Measurements from ENCODE around the gene TRIM45. TPM values are rescaled to one million over a fixed set of nuclear protein-coding genes. Genes with fewer than 3 reads are reported as not detected.
"Not testable (repeated sequence)": the region's sequence is repeated elsewhere in the genome, so short reads cannot be mapped to it uniquely, and the experiment has no call there.

TRIM45 gene
- total RNA-seq, 1 experiment from 2014 or later: 14.8 TPM

DNA sequence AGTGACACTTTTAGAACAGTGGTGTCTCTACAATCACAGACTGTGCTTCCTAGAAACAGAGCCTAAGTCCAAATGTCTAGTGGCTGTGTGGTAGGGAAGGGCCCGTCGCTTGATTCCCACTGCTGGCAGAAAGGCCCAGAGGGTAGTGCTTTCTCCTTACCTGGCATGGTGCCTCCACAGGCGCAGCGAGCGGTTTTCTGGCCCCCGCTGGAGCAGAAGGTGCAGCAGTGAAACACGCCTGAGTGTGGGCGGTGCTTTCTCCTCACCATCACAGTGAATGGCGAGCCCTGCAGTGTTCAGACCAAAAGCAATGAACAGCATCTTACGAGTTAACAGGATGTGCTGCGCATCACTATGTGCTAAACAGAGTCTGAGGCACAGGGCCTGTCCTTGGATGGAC is 8.3 kb downstream of the TRIM45 start:
- no peak for DNase-seq (ENCODE audit: low read depth, low spot score)
- in situ Hi-C loops (cut with HindIII; ENCODE audit: low pct_unique_long_range_greater_than_20kb, low sequenced_read_pairs): no loop called here

DNA sequence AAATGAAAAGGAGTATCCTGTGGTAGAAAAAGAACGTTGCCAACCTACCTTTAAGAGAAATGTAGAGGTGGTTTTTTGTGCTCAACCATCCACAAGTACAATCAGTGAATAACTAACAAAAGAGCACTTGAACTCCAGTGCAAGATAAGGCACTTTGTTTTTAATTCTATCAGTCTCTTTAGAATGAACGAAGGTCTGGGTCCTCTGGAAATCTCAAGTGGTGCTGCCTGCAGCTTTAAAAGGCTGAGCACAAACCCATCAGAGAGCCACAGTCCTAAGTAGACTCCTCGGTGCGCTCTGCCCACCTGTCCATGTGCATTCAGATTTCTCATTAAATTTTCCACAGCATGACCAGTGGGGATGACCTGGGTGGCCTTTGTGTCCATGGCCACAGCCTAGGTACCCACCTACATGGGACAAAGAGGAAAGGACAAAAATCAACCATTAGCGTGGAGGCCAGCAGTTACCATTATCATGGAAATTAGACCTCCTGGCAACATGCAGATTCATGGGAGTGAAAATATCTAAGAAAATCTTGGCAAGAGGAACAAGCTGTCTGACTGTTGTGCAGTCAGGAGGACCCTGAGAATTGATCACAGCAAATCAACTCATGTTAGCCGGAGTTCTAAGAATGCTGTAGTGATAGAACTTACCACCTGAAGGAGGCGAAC is 9.4 kb downstream of the TRIM45 start:
- in situ Hi-C loops (cut with HindIII; ENCODE audit: low pct_unique_long_range_greater_than_20kb, low sequenced_read_pairs): no loop called here
- no peak for DNase-seq (ENCODE audit: low read depth, low spot score)

DNA sequence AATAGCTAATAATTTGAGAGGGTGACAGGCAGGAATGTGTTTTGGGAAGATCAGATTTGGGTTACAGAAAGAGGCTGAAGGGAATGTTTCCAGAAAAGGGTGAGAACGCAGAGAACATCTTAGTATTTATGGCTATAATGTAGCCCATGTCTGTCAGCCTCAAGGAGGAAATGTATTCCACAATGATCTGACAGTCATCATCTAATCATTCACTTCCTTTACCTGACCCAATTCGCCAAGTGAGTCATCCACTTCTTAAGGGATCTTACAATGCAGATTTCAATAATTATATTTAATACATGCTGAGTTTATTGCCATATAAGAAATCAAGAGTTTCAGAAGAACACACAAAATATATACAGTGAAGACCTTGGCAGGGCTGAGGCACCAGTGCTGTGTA is 10.8 kb downstream of the TRIM45 start:
- no peak for DNase-seq (ENCODE audit: low read depth, low spot score)
- in situ Hi-C loops (cut with HindIII; ENCODE audit: low pct_unique_long_range_greater_than_20kb, low sequenced_read_pairs): no loop called here

DNA sequence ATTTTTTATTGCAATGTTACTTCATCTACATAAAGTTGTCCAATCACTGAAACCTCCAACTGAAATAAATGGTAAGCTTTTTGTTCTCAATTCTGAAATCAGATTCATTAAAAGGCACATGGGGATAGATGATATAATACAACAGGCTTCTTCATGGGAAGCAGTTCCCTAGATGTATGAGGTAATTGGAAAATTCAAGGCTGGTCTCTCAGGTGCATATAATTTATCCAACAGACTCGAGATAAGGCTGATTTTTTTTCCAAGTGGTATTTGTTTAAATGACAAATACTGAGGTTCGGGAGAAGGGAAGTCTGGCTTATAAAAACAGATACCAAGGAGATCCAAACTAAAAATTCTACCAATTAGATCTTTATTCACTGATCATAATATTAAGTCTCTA is 14.2 kb downstream of the TRIM45 start:
- in situ Hi-C loops (cut with HindIII; ENCODE audit: low pct_unique_long_range_greater_than_20kb, low sequenced_read_pairs): no loop called here
- DNase-seq (ENCODE audit: low read depth, low spot score): no peak

DNA sequence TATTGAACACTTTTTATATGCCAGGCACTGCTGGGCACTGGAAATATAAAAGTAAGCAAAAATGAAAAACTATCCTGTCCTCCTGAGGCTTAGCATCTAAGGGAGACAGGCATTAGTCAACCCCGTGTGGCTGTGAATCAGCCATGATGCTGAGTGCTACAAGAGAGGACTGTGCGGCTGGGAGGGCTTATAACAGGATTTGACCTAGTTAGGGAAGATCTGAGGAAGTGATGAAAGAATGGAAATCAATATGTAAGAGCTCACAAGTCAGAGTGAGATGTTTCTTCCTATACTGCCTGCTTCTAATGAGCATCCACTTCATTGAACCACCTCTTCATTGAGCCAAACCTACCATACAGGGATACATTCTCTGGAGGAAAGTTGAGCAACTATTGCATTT is 15.1 kb downstream of the TRIM45 start:
- no peak for DNase-seq (ENCODE audit: low read depth, low spot score)
- in situ Hi-C loops (cut with HindIII; ENCODE audit: low pct_unique_long_range_greater_than_20kb, low sequenced_read_pairs): no loop called here

DNA sequence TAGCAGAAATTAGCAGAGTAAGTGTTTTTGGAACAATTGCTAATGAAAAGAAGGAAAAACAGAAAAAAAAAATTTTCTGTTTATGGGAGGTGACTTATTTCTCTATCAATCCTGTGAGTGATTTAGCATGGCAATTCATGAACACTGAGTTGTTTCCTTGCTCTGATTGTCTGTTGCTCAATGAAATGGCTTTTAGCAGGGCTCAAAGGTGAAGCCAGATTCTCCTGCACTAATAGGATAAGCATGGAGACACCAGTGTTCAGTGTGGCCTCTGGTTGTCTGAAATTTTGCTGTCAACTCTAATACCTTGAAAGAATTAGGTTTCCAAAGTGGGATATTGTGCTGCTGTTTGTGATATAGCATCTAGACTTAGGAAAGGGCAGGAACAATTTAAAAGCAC is 15.8 kb downstream of the TRIM45 start:
- DNase-seq (ENCODE audit: low read depth, low spot score): no peak
- in situ Hi-C loops (cut with HindIII; ENCODE audit: low pct_unique_long_range_greater_than_20kb, low sequenced_read_pairs): no loop called here

DNA sequence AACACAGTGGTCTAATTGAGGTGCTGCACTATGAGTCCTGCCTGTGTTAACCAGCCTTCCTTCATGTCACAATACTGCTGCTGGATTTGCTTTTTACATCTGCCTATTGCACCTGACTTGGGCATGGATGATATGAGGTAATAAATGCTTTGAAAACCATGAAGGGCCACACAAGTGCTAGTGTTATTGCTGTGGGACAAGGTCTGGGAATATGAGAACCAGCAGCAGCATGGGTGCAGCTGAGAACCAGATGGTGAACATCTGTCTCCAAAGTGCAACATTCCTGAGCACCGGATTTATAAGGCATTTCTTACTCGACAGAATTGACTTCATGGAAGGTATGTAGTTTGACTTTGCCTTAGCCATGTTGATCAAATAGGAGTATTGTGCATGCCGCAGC is 16.6 kb downstream of the TRIM45 start:
- DNase-seq (ENCODE audit: low read depth, low spot score): no peak
- in situ Hi-C loops (cut with HindIII; ENCODE audit: low pct_unique_long_range_greater_than_20kb, low sequenced_read_pairs): no loop called here

DNA sequence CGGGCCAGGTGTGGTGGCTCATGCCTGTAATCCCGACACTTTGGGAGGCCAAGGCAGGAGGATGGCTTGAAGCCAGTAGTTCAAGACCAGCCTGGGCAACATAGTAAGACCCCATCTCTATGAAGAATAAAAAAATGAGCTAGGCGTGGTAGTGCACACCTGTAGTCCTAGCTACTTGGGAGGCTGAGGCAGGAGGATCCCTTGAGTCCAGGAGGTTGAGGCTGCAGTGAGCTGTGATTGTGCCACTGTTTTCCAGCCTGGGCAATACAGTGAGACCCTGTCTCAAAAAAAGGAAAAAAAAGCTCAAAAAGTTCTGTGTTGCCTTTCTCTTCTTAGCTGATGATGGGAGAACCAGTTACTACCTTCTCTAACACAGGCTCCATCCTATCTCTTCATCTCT is 19.7 kb downstream of the TRIM45 start:
- DNase-seq (ENCODE audit: low read depth, low spot score); in situ Hi-C loops (cut with HindIII; ENCODE audit: low pct_unique_long_range_greater_than_20kb, low sequenced_read_pairs): not testable (repeated sequence)

DNA sequence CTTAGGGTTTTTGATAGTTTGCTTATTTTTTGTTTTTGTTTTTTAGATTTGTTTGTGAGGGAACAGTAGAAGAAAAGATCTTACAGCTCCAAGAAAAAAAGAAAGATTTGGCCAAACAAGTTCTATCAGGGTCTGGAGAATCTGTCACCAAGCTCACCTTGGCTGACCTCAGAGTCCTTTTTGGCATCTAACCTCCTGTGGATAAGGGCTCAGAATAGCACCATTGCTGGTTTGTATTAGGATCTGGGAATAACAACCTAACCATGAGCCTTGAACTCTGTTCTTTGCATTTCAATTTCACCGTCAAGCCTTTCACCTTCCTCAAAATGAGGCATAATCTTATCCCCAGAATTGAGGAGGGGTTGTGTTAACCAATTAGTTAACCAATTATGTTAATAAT is 20.2 kb downstream of the TRIM45 start:
- no peak for DNase-seq (ENCODE audit: low read depth, low spot score)
- in situ Hi-C loops (cut with HindIII; ENCODE audit: low pct_unique_long_range_greater_than_20kb, low sequenced_read_pairs): no loop called here

DNA sequence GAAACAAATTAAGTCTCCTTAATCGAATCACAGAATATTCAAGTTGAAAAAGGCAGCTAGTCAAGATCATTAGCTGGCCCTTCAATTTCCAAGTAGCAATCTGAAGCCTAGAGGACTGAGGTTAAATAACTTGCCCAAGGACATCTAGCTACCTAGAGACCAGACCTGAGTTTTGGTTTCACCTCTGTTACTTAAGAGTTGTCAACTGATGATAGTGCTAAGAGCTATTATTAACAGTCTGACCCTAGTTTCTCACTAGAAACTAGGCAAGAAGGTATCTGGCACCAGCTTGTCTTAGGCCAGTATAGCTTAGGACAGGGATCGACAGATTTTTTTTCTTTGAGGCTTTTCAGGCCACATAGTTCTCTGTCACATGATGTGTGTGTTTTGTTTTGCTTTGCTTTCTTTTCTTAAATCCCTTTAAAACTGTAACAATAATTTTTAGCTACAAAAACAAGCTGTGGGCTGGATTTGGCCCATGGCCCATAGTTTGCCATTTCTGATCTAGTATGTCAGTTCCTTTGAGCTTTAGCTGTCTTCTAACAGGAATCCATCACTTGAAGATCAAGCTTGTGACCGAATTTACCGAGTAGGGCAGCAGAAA is 23.2 kb downstream of the TRIM45 start:
- no peak for DNase-seq (ENCODE audit: low read depth, low spot score)

DNA sequence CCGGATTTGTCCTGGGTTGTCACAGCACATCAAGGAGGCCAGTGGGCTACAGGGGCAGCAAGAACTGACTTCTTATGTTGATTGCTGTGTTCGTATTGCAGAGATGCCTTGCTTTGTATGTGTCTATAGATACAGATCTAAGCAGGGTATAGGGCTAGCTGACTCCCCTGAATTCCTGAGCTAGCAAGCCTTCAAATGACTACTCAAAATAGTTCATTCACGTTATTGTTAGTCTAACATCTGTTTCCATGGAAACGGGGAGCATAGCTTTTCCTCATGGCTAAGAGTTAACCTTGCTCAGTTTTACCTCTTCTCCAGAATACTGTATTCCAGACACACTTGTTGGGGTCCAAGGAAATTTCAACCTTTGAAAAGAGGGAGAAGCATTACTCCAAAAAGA is 24.1 kb downstream of the TRIM45 start:
- in situ Hi-C loops (cut with HindIII; ENCODE audit: low pct_unique_long_range_greater_than_20kb, low sequenced_read_pairs): no loop called here
- no peak for DNase-seq (ENCODE audit: low read depth, low spot score)

More for the DNA sequence above, 23.2 kb downstream of the TRIM45 start:
- in situ Hi-C loops (cut with HindIII; ENCODE audit: low pct_unique_long_range_greater_than_20kb, low sequenced_read_pairs): no loop called here

DNA sequence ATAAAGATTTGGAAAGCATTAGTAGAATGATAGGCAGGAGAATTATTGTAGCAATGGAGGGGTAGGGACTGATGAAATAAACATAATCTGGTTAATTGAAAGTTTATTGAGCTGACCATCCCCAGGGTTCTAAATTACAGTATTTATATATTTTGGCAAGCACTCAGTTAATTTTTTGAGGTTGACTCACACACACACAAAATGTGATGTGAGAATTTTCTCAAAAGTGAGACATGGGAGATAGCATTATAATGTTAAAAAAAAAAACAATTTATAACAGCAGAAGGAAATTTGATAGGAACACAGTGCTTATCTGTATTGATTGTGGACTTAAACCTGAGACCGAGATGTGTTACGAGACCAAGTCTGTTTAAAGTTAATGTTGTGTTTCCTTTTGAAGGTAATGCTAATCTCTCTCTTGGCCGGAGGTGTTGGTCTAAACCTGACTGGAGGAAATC is 24.6 kb downstream of the TRIM45 start:
- in situ Hi-C loops (cut with HindIII; ENCODE audit: low pct_unique_long_range_greater_than_20kb, low sequenced_read_pairs): no loop called here
- no peak for DNase-seq (ENCODE audit: low read depth, low spot score)

DNA sequence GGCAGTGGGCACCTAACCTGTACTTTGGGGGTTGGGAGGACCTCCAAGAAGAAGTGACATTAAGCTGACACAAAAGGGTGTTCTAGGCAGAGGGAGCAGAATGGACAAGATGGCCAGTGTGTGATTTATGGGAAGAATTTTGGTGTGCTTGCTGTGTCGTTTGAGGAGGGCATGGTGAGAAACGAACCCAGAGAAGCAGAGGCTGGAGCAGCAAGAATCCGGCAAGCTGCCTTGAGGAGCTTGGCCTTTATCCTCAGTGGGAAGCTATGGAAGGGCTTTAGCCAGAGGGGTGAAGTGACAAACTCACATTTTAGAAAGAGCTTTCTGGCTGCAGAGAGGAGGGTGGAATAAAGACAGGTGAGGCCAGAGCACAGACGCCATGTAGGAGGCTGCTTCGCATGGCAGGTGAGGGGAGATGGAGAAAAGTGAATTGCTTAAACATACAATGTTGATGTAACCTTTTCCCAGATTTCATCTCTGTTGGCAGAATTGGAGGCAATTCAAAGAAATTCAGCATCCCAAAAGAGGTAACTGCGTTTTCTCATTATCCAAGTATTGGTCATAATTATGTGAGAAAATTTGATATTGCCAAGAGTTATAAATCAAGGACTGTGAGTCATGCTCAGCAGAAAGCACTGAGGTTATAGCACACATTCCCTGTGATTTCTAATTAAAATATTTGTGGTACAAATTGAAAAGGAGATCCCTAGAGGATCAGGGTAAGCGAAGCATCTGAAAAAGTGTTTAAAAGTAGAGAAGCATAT is 26.5 kb downstream of the TRIM45 start:
- in situ Hi-C loops (cut with HindIII; ENCODE audit: low pct_unique_long_range_greater_than_20kb, low sequenced_read_pairs): no loop called here
- no peak for DNase-seq (ENCODE audit: low read depth, low spot score)

DNA sequence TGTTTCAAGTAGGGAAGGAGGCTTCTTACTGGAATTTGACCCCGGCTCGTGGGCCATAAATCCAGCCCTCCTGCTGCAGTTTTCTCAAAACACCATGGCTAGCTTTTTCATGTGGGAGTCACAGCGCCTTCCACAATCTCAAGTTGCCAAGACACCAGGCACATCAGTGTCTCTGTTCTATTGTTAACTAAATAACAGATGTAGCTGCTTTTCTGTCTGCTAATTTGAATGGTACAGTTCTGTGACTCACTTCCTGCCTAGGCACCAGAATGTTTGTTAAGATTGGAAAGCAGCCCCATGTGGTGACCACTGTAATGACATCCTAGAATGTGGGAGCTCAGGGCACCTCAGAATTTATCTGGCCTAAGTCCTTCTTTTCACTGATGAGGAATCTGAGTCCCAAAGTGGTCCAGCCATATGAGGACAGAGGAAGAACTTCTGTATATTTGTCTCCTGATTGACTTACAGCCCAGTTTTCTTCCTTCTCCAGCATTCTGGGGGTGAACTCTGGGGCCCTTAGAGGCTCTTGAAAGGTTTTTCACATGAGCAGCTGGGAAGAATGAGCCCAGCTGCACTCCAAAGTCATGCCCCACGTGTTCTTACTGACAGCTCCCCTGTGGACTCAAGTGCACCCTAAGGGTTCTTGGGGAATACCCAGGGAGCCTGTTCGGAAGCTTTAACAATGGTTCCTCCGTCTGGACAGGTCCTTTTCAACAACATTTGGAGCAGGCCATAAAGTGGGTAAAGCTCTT is 27.5 kb downstream of the TRIM45 start:
- in situ Hi-C loops (cut with HindIII; ENCODE audit: low pct_unique_long_range_greater_than_20kb, low sequenced_read_pairs): no loop called here
- DNase-seq (ENCODE audit: low read depth, low spot score): no peak

DNA sequence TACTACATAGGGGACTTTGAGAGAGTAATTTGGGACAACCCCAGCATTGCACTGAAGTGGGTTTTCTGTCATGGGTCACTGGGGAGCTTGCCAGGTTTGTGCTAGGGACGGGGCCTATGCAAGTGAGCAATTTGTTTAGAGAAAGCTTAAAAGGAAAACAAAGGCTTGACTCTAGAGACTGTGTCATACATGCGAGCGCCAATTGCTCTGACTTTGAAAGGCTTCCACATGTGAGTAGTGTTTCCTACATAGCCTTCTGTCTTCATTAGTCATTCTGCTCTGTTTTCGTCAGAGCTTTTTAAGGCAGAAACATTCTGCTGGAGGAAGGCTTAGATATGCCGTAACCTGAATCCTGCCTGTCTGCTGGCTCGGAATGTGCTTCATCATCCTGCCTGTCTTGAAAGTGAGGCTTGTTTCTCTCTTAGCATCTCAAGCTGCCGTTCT is 28.4 kb downstream of the TRIM45 start:
- DNase-seq (ENCODE audit: low read depth, low spot score): no peak
- in situ Hi-C loops (cut with HindIII; ENCODE audit: low pct_unique_long_range_greater_than_20kb, low sequenced_read_pairs): no loop called here

DNA sequence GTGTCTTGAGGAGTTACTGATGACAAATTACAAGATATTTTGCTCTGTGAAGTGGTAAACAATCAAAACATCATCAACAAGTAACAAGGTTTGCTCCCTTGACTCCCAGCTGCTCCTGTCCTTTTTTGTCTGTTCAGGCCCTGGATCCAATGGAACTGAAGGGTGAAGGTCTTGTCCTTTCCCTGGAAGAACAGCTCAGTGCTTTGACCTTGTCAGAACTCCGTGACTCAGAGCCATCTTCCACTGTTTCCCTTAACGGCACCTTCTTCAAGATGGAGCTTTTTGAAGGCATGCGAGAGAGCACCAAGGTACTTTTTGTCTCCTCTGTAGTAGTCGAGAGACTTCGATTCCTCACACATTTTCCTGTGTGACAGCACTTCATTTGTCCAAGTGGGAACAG is 29.0 kb downstream of the TRIM45 start:
- DNase-seq (ENCODE audit: low read depth, low spot score): no peak

DNA sequence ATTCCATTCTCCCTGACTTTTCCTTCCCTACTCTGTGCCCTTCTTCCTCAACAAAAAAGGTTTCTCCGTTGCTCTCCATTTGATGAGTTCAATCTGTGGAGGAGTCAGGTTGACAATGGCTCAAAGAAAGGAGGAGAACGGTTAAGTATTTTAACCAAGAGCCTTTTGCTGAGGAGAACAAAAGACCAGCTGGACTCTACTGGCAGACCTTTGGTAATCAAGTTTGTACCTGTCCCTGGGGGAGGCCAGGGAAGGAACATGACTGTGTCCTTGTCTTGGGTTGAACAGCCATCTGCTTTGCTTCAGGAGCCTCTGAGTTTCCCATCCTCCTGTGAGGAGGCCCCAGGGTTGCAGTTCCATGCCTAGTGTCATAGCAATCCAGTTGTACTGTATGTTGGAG is 31.6 kb downstream of the TRIM45 start:
- in situ Hi-C loops (cut with HindIII; ENCODE audit: low pct_unique_long_range_greater_than_20kb, low sequenced_read_pairs): no loop called here
- no peak for DNase-seq (ENCODE audit: low read depth, low spot score)

More for the DNA sequence above, 29.0 kb downstream of the TRIM45 start:
- in situ Hi-C loops (cut with HindIII; ENCODE audit: low pct_unique_long_range_greater_than_20kb, low sequenced_read_pairs): no loop called here

DNA sequence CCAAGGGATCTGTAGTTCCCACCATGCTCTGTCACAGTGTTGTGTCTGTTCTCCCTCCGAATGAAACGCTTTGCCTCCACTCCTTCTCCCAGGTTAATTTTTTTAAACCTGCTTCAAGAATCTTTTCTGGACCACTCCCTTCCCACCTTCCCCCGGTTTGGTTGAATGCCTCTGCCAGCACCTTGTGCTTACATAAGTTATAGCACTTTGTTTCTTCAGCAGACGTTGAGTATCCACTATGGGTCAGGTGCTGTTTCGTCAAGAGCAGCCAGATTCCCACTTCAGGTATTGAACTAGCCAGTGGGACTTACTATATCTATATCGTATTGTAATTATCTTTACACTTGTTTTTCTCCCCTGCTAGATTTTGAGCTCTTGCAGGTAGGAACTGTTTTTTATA is 33.9 kb downstream of the TRIM45 start:
- DNase-seq (ENCODE audit: low read depth, low spot score): no peak
- in situ Hi-C loops (cut with HindIII; ENCODE audit: low pct_unique_long_range_greater_than_20kb, low sequenced_read_pairs): no loop called here

Measured in SK-MEL-5 (cell line).